GM18508 (cell line): ENCODE data around the gene PTGER3.
"Not testable (repeated sequence)": the region's sequence is repeated elsewhere in the genome, so short reads cannot be mapped to it uniquely, and the experiment has no call there.

ENCODE experiments used
- ATAC-seq: cut with Tn5 transposase; IDR thresholded peaks from one replicate; pipeline ENCODE4 v1.9.1; 2021; ENCODE audit warnings: moderate number of reproducible peaks; ENCODE audit not compliant: insufficient read depth, unreplicated experiment

The PTGER3 gene

GRCh38 chr1:71018791-71019190, 28.8 kb downstream of the PTGER3 start:
- ATAC-seq = no peak

GRCh38 chr1:71015745-71016144, 31.9 kb downstream of the PTGER3 start:
- no peak for ATAC-seq

GRCh38 chr1:71014178-71014579, 33.4 kb downstream of the PTGER3 start:
- ATAC-seq = no peak

GRCh38 chr1:71002709-71003475, 44.7 kb downstream of the PTGER3 start:
- ATAC-seq = no peak

GRCh38 chr1:71001624-71002023, 46.0 kb downstream of the PTGER3 start:
- no peak for ATAC-seq

- no peak for ATAC-seq
Observed at GRCh38 chr1:70997793-70998192, 49.8 kb downstream of the PTGER3 start.

GRCh38 chr1:70994753-70995268, 52.8 kb downstream of the PTGER3 start:
- no peak for ATAC-seq

GRCh38 chr1:70993798-70994197, 53.8 kb downstream of the PTGER3 start:
- no peak for ATAC-seq

GRCh38 chr1:70992521-70992920, 55.1 kb downstream of the PTGER3 start:
- no peak for ATAC-seq

- ATAC-seq = no peak
Observed at GRCh38 chr1:70990469-70991253, 57.0 kb downstream of the PTGER3 start.

- ATAC-seq = no peak
Observed at GRCh38 chr1:70987497-70987896, 60.1 kb downstream of the PTGER3 start.

- not testable (repeated sequence) for ATAC-seq
Observed at GRCh38 chr1:70985776-70986225, 61.8 kb downstream of the PTGER3 start.

GRCh38 chr1:70985278-70985677, 62.3 kb downstream of the PTGER3 start:
- ATAC-seq = not testable (repeated sequence)

GRCh38 chr1:70980361-70980760, 67.3 kb downstream of the PTGER3 start:
- ATAC-seq = no peak

GRCh38 chr1:70979881-70980280, 67.7 kb downstream of the PTGER3 start:
- no peak for ATAC-seq

- no peak for ATAC-seq
Observed at GRCh38 chr1:70979313-70979712, 68.3 kb downstream of the PTGER3 start.

GRCh38 chr1:70978623-70979022, 69.0 kb downstream of the PTGER3 start:
- no peak for ATAC-seq

GRCh38 chr1:70977575-70977974, 70.0 kb downstream of the PTGER3 start:
- no peak for ATAC-seq

- no peak for ATAC-seq
Observed at GRCh38 chr1:70977041-70977440, 70.6 kb downstream of the PTGER3 start.

GRCh38 chr1:70973754-70974153, 73.9 kb downstream of the PTGER3 start:
- ATAC-seq = no peak

- no peak for ATAC-seq
Observed at GRCh38 chr1:70970407-70970806, 77.2 kb downstream of the PTGER3 start.
